ENCODE results near the gene ERVW-1.
"Not testable (repeated sequence)": the region's sequence is repeated elsewhere in the genome, so short reads cannot be mapped to it uniquely, and the experiment has no call there.

ERVW-1 gene

GRCh38 chr7:92442720-92443119 lies 35.0 kb downstream of the ERVW-1 start:
- not testable (repeated sequence) for H3K27ac ChIP-seq (ENCODE audit: low read depth, low read length); H3K4me3 ChIP-seq (ENCODE audit: low read depth in 1 of 2, low read length in 2 of 2); H3K36me3 ChIP-seq (ENCODE audit: insufficient read depth, low read length); H3K4me1 ChIP-seq (ENCODE audit: insufficient read depth, low read length); H3K9me3 ChIP-seq (ENCODE audit: low read length); H3K9ac ChIP-seq (ENCODE audit: low read length); H3K27me3 ChIP-seq (ENCODE audit: control insufficient read depth in 1 of 2, insufficient read depth in 2 of 2, low read length in 2 of 2)

- no peak overlapping the region for H3K4me3 ChIP-seq (ENCODE audit: low read depth in 1 of 2, low read length in 2 of 2)
These were observed 39.7 kb downstream of the ERVW-1 start for GRCh38 chr7:92437956-92438491.

GRCh38 chr7:92436612-92437445 lies 40.9 kb downstream of the ERVW-1 start:
- H3K27ac ChIP-seq (ENCODE audit: low read depth, low read length): no peak overlapping the region
- H3K27me3 ChIP-seq (ENCODE audit: control insufficient read depth in 1 of 2, insufficient read depth in 2 of 2, low read length in 2 of 2): no peaks in the 10 kb centered on the region
- no peaks in the 10 kb centered on the region for H3K4me1 ChIP-seq (ENCODE audit: insufficient read depth, low read length)
- H3K4me3 ChIP-seq (ENCODE audit: low read depth in 1 of 2, low read length in 2 of 2): no peak overlapping the region
- H3K9me3 ChIP-seq (ENCODE audit: low read length): no peaks in the 10 kb centered on the region
- no peak overlapping the region for H3K9ac ChIP-seq (ENCODE audit: low read length)
- H3K36me3 ChIP-seq (ENCODE audit: insufficient read depth, low read length): no peaks in the 10 kb centered on the region

More at GRCh38 chr7:92437956-92438491, 39.7 kb downstream of the ERVW-1 start:
- H3K4me1 ChIP-seq (ENCODE audit: insufficient read depth, low read length): no peaks in the 10 kb centered on the region
- no peaks in the 10 kb centered on the region for H3K36me3 ChIP-seq (ENCODE audit: insufficient read depth, low read length)
- no peak overlapping the region for H3K9ac ChIP-seq (ENCODE audit: low read length)
- no peaks in the 10 kb centered on the region for H3K27me3 ChIP-seq (ENCODE audit: control insufficient read depth in 1 of 2, insufficient read depth in 2 of 2, low read length in 2 of 2)
- no peak overlapping the region for H3K27ac ChIP-seq (ENCODE audit: low read depth, low read length)
- H3K9me3 ChIP-seq (ENCODE audit: low read length): no peaks in the 10 kb centered on the region

GRCh38 chr7:92435542-92435941 lies 42.2 kb downstream of the ERVW-1 start:
- H3K9ac ChIP-seq (ENCODE audit: low read length): no peak overlapping the region
- H3K4me3 ChIP-seq (ENCODE audit: low read depth in 1 of 2, low read length in 2 of 2): no peak overlapping the region
- H3K27me3 ChIP-seq (ENCODE audit: control insufficient read depth in 1 of 2, insufficient read depth in 2 of 2, low read length in 2 of 2): no peaks in the 10 kb centered on the region
- no peaks in the 10 kb centered on the region for H3K36me3 ChIP-seq (ENCODE audit: insufficient read depth, low read length)
- H3K4me1 ChIP-seq (ENCODE audit: insufficient read depth, low read length): no peaks in the 10 kb centered on the region
- no peak overlapping the region for H3K27ac ChIP-seq (ENCODE audit: low read depth, low read length)
- no peaks in the 10 kb centered on the region for H3K9me3 ChIP-seq (ENCODE audit: low read length)

- no peaks in the 10 kb centered on the region for H3K4me1 ChIP-seq (ENCODE audit: insufficient read depth, low read length)
- H3K9ac ChIP-seq (ENCODE audit: low read length): no peak overlapping the region
- no peak overlapping the region for H3K27ac ChIP-seq (ENCODE audit: low read depth, low read length)
- no peak overlapping the region for H3K4me3 ChIP-seq (ENCODE audit: low read depth in 1 of 2, low read length in 2 of 2)
- H3K9me3 ChIP-seq (ENCODE audit: low read length): no peaks in the 10 kb centered on the region
- H3K27me3 ChIP-seq (ENCODE audit: control insufficient read depth in 1 of 2, insufficient read depth in 2 of 2, low read length in 2 of 2): no peaks in the 10 kb centered on the region
- H3K36me3 ChIP-seq (ENCODE audit: insufficient read depth, low read length): no peaks in the 10 kb centered on the region
These were observed 44.7 kb downstream of the ERVW-1 start for GRCh38 chr7:92433019-92433418.

GRCh38 chr7:92432299-92432946 lies 45.3 kb downstream of the ERVW-1 start:
- Histone ChIP-seq H3K4me3 (ENCODE audit: low read depth in 1 of 2, low read length in 2 of 2) (no peak overlapping the region), H3K9ac (ENCODE audit: low read length) (no peak overlapping the region), H3K4me1 (ENCODE audit: insufficient read depth, low read length) (no peaks in the 10 kb centered on the region)

GRCh38 chr7:92427193-92427592 lies 50.6 kb downstream of the ERVW-1 start:
- Histone ChIP-seq H3K36me3 (ENCODE audit: insufficient read depth, low read length) (no peaks in the 10 kb centered on the region), H3K4me1 (ENCODE audit: insufficient read depth, low read length) (no peaks in the 10 kb centered on the region), H3K4me3 (ENCODE audit: low read depth in 1 of 2, low read length in 2 of 2) (no peak overlapping the region), H3K9ac (ENCODE audit: low read length) (no peak overlapping the region), H3K27ac (ENCODE audit: low read depth, low read length) (no peak overlapping the region), H3K9me3 (ENCODE audit: low read length) (no peaks in the 10 kb centered on the region), H3K27me3 (ENCODE audit: control insufficient read depth in 1 of 2, insufficient read depth in 2 of 2, low read length in 2 of 2) (no peaks in the 10 kb centered on the region)

More at GRCh38 chr7:92432299-92432946, 45.3 kb downstream of the ERVW-1 start:
- H3K36me3 ChIP-seq (ENCODE audit: insufficient read depth, low read length): no peaks in the 10 kb centered on the region
- H3K27me3 ChIP-seq (ENCODE audit: control insufficient read depth in 1 of 2, insufficient read depth in 2 of 2, low read length in 2 of 2): no peaks in the 10 kb centered on the region
- H3K27ac ChIP-seq (ENCODE audit: low read depth, low read length): no peak overlapping the region
- no peaks in the 10 kb centered on the region for H3K9me3 ChIP-seq (ENCODE audit: low read length)

GRCh38 chr7:92425311-92425947 lies 52.3 kb downstream of the ERVW-1 start:
- H3K9ac ChIP-seq (ENCODE audit: low read length): no peak overlapping the region
- H3K9me3 ChIP-seq (ENCODE audit: low read length): no peaks in the 10 kb centered on the region
- H3K27ac ChIP-seq (ENCODE audit: low read depth, low read length): no peak overlapping the region
- H3K27me3 ChIP-seq (ENCODE audit: control insufficient read depth in 1 of 2, insufficient read depth in 2 of 2, low read length in 2 of 2): no peaks in the 10 kb centered on the region
- no peak overlapping the region for H3K4me3 ChIP-seq (ENCODE audit: low read depth in 1 of 2, low read length in 2 of 2)
- no peaks in the 10 kb centered on the region for H3K4me1 ChIP-seq (ENCODE audit: insufficient read depth, low read length)
- H3K36me3 ChIP-seq (ENCODE audit: insufficient read depth, low read length): no peaks in the 10 kb centered on the region

- Histone ChIP-seq H3K36me3 (ENCODE audit: insufficient read depth, low read length) (no peaks in the 10 kb centered on the region), H3K9ac (ENCODE audit: low read length) (no peak overlapping the region), H3K27me3 (ENCODE audit: control insufficient read depth in 1 of 2, insufficient read depth in 2 of 2, low read length in 2 of 2) (no peaks in the 10 kb centered on the region), H3K4me1 (ENCODE audit: insufficient read depth, low read length) (no peaks in the 10 kb centered on the region), H3K9me3 (ENCODE audit: low read length) (no peaks in the 10 kb centered on the region), H3K27ac (ENCODE audit: low read depth, low read length) (no peak overlapping the region), H3K4me3 (ENCODE audit: low read depth in 1 of 2, low read length in 2 of 2) (peak overlapping the region in 1 of 2 donors; percentile 67)
These were observed 54.0 kb downstream of the ERVW-1 start for GRCh38 chr7:92423710-92424131.

GRCh38 chr7:92422926-92423325 lies 54.8 kb downstream of the ERVW-1 start:
- H3K9ac ChIP-seq (ENCODE audit: low read length): no peak overlapping the region
- H3K36me3 ChIP-seq (ENCODE audit: insufficient read depth, low read length): no peaks in the 10 kb centered on the region
- no peak overlapping the region for H3K4me3 ChIP-seq (ENCODE audit: low read depth in 1 of 2, low read length in 2 of 2)

GRCh38 chr7:92421676-92422435 lies 55.9 kb downstream of the ERVW-1 start:
- Histone ChIP-seq H3K9ac (ENCODE audit: low read length) (no peak overlapping the region), H3K27ac (ENCODE audit: low read depth, low read length) (no peak overlapping the region), H3K9me3 (ENCODE audit: low read length) (no peaks in the 10 kb centered on the region), H3K4me1 (ENCODE audit: insufficient read depth, low read length) (no peaks in the 10 kb centered on the region), H3K4me3 (ENCODE audit: low read depth in 1 of 2, low read length in 2 of 2) (no peak overlapping the region), H3K36me3 (ENCODE audit: insufficient read depth, low read length) (no peaks in the 10 kb centered on the region), H3K27me3 (ENCODE audit: control insufficient read depth in 1 of 2, insufficient read depth in 2 of 2, low read length in 2 of 2) (no peaks in the 10 kb centered on the region)

More at GRCh38 chr7:92422926-92423325, 54.8 kb downstream of the ERVW-1 start:
- Histone ChIP-seq H3K27me3 (ENCODE audit: control insufficient read depth in 1 of 2, insufficient read depth in 2 of 2, low read length in 2 of 2) (no peaks in the 10 kb centered on the region), H3K27ac (ENCODE audit: low read depth, low read length) (no peak overlapping the region), H3K9me3 (ENCODE audit: low read length) (no peaks in the 10 kb centered on the region), H3K4me1 (ENCODE audit: insufficient read depth, low read length) (no peaks in the 10 kb centered on the region)

Data from muscle layer of colon (tissue), 2 donors.